ENCODE results near the gene MAGEB1. TPM values are rescaled to one million over a fixed set of nuclear protein-coding genes. Genes with fewer than 3 reads are reported as not detected.

Gene MAGEB1
- polyA plus RNA-seq, 1 experiment, result not detected

GRCh38 chrX:30283456-30284200, 36.7 kb downstream of the MAGEB1 start:
- POLR2A ChIA-PET, result no interaction called here
- peak; percentile 53 for DNase-seq (ENCODE audit: low read depth, low spot score)
- Histone ChIP-seq H3K27me3 (ENCODE audit: control insufficient read depth, insufficient read depth, low read length) (no peaks in the 10 kb centered on the region), H3K9me3 (ENCODE audit: control insufficient read depth, insufficient read depth, low read length) (no peaks in the 10 kb centered on the region), H3K4me3 (ENCODE audit: low read depth, low read length) (no peak overlapping the region), H3K27ac (ENCODE audit: low read depth, low read length) (peak overlapping the region; percentile 84)
- CTCF ChIA-PET, result interaction anchor here (0.5 to 1.0 kb wide), 4 partner anchors 9 to 1697 kb away, joined by 3 read pairs; partner anchors contain the start of gene IL1RAPL1
- no peak for TF ChIP-seq CTCF (IDR thresholded peaks at IDR 0.05; ENCODE audit: low read depth, low read length)

- no peak overlapping the region for H3K4me3 ChIP-seq (ENCODE audit: low read depth, low read length)
- H3K27ac ChIP-seq (ENCODE audit: low read depth, low read length), result no peak overlapping the region
- ChIA-PET CTCF (no interaction called here), POLR2A (no interaction called here)
- TF ChIP-seq CTCF (IDR thresholded peaks at IDR 0.05; ENCODE audit: low read depth, low read length), result no peak
- no peaks in the 10 kb centered on the region for H3K9me3 ChIP-seq (ENCODE audit: control insufficient read depth, insufficient read depth, low read length)
- no peak for DNase-seq (ENCODE audit: low read depth, low spot score)
- H3K27me3 ChIP-seq (ENCODE audit: control insufficient read depth, insufficient read depth, low read length), result no peaks in the 10 kb centered on the region
Observed at GRCh38 chrX:30296408-30297254, 49.7 kb downstream of the MAGEB1 start.

- Histone ChIP-seq H3K4me3 (ENCODE audit: low read depth, low read length) (no peak overlapping the region), H3K27me3 (ENCODE audit: control insufficient read depth, insufficient read depth, low read length) (no peaks in the 10 kb centered on the region), H3K27ac (ENCODE audit: low read depth, low read length) (no peak overlapping the region), H3K9me3 (ENCODE audit: control insufficient read depth, insufficient read depth, low read length) (no peaks in the 10 kb centered on the region)
- no peak for TF ChIP-seq CTCF (IDR thresholded peaks at IDR 0.05; ENCODE audit: low read depth, low read length)
- no peak for DNase-seq (ENCODE audit: low read depth, low spot score)
- CTCF ChIA-PET, result interaction anchor here (1.0 kb wide), 1 partner anchor 16 kb away, joined by 6 read pairs; no protein-coding TSS in a partner anchor
- POLR2A ChIA-PET, result no interaction called here
Observed at GRCh38 chrX:30301208-30301607, 54.3 kb downstream of the MAGEB1 start.

Other genes starting within 250 kb of the MAGEB1 start
- gene MAGEB2, start 31.6 kb upstream of the MAGEB1 start, polyA plus RNA-seq (2011; rRNA removed), result not detected in 2 replicates
- gene MAGEB3, start 16.5 kb upstream of the MAGEB1 start, polyA plus RNA-seq (2011; rRNA removed), result not detected in 2 replicates
- not detected in 2 replicates for gene MAGEB4, start 5.1 kb upstream of the MAGEB1 start, polyA plus RNA-seq (2011; rRNA removed)
- gene NR0B1, start 62.2 kb downstream of the MAGEB1 start, polyA plus RNA-seq (2011; rRNA removed), result 0.09 and 0.12 TPM in 2 replicates

All from AG04450 (cell line).